HG02981 (cell line): ENCODE results near the gene GRXCR2.
"Not testable (repeated sequence)": the region's sequence is repeated elsewhere in the genome, so short reads cannot be mapped to it uniquely, and the experiment has no call there.

Experiments used
- ATAC-seq: cut with Tn5 transposase; IDR thresholded peaks from one replicate; pipeline ENCODE4 v1.9.1; 2021; ENCODE audit warnings: mild to moderate bottlenecking, moderate library complexity; ENCODE audit not compliant: unreplicated experiment

Gene GRXCR2

DNA sequence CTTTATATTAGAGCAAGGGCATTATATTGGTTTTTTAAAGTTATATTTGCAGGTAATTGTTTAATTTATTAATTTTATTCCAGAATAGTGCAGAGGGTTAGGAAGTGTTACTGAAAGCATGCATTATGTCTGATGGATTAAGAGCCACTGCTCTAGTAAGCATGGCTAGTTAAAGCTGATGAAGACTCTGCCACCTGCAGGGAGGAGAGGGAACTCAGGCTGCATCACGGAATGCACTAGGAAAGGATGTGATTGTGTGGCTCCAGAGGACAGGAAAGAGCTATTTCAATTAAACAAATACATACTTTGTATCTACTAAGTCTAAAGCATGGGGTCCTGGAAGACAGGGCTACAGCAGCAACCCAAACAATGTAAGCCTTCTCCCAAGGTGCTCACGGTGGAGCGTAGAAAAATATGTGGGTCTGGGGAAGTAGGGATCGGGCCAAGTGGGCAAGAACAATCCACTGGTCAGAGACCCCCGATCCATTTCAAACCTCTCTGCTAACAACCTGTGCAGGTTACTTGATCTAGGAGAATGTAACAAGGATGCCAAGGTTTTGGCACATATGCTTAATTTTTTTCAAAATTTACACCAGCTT lies 15.3 kb upstream of the GRXCR2 start:
- ATAC-seq, result no peak

DNA sequence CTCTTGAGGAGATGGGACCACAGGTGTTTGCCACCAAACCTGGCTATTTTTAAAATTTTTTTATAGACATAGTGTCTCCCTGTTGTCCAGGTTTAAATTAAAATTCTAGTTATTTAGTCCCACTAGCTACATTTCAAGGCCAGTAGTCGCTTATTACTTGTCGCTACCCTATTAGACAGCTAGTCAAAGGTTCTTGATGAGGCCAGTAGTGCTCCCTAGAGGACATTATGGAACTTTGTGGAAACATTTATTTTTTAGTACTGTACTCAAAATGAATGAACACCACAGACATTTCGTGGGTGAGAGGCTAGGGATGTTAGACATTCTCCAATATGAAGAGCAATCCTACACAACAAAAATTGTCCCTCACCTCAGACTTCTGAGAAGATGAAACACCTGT lies 14.4 kb upstream of the GRXCR2 start:
- ATAC-seq, result no peak

DNA sequence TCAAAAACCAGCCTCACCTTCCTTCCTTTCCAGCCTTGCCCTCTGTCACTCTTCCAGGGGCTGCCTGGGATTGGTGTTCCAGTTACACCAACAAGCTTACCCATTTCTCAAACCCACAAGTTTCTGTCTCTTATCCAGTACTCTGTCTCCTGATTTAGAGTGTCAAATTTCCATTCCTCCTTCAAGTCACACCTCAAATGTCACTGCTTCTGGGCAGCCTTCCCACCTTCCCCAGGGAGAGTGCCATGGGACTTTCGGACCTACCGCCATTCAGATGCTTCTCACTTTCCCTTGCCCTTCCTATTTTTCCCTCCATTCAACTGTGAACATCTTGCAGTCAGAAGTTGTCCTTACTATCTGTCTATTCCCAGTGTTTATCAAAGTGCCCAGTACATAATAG lies 2.0 kb upstream of the GRXCR2 start:
- ATAC-seq, result no peak

DNA sequence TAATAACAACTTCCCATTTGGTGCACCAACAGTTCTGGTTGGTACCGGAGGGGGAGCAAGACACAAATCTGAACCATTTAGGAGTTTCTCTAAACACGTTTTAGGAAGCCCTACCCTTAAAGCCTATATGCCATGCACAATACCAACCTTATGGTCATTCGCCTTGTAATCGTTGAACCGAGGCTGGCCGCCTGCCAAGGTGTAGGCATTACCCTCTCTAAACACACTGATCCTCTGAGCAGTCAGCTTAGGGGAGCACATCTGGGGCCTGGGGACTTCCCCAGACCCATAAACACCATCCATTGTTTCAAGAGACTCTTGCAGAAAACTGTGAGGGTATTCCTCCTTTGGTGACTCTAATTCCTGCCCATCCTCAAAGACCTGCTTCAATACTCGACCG lies 328 bp downstream of the GRXCR2 start:
- no peak for ATAC-seq

DNA sequence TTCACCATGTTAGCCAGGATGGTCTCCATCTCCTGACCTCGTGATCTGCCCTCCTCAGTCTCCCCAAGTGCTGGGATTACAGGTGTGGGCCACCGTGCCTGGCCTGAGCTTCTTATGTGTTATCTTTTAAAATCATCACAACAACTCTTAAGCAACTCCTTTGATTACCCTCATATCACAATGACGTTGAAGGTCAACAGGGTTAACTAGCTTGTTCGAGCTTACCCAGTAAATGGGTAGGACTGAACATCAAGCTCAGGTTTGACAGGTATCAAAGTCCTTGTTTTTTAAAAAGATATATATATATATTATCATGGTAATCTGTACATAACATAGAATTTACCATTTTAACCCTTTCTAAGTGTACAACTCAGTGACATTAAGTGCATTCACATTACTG lies 3.1 kb downstream of the GRXCR2 start:
- no peak for ATAC-seq

DNA sequence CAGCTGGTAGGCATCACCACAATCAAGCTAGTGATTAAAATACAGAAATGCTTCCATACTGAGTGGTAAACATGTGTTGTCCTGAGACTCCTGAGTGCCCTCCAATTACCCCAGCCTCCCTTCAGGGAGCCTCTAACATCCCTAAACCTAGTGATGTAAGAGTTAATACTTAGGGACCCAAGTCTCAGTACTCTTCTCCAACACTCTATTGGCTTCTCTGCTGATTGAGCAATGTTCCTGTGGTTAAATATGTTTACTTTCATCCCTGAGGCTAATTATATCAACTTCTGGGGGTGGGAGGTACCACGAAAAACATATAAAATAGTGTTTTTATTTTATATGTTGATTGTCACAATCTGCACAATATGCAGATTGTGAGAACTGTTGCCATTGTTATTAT lies 5.0 kb downstream of the GRXCR2 start:
- no peak for ATAC-seq

DNA sequence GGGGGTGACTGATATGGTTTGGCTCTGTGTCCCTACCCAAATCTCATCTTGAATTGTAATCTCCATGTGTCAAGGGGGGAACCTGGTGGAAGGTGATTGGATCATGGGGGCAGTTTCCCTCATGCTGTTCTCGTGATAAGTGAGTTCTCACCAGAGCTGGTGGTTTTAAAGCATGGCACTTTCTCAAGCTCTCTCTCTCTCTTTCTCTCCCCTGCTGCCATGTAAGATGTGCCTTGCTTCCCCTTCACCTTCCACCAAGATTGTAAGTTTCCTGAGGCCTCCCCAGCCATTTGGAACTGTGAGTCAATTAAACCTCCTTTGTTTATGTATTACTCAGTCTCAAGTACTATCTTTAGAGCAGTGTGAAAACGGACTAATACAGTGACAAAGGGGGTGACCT lies 8.4 kb downstream of the GRXCR2 start:
- ATAC-seq, result not testable (repeated sequence)

DNA sequence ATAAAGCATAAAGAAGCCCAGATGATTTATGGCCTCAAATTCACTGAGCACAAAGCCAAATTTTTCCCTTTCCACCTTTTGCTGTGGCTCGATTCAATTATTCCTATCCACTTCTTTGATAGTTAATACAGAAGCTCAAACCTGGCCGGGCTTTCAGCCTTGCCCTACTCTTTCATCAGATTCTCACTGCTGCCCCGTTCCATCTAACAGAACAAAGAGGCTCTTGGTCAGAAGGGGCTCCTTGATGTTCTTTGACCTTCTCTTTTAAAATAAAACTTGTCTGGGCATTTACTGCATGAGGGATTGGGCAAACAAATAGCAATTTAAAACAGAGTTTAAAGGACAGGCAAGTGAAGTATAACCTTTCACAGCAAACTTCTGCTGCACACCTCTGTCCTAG lies 9.8 kb downstream of the GRXCR2 start:
- ATAC-seq, result no peak

DNA sequence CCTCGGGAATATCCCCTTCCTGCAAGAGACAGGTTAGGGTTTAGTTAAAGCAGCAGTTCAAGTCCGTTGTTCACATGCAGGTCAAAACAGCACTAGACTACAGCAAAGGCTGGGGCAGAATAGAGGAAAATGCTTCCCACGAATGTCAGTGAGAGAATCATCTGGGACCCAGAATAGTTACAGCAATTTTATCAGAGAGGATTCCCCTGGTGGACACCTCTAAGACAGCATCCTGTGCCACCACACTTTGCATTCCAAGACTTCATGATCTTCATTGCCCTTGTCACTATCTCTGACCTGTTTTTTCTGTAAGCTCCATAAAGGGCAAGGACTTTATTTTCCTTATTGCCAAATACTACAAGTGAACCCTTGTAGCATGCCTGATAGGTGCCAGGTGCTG lies 12.9 kb downstream of the GRXCR2 start:
- no peak for ATAC-seq

DNA sequence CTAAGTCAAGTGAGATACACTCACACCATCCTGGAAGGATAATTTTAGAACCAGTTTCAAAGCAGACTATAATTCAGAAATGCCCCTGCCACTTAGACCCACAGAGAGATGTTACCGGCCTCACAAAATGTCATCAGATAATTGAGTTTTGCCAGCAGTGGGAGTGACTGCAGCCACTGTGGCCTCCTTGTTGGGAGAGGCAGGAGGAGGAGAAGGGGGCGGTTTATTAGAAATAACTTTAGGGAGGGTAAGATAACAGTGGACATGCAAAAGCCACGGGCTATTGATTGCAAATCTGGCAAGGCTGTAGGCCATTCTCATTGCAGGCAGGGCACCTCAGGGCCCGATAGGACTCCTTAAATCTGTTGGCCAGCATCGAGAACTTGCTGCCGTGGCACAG lies 13.4 kb downstream of the GRXCR2 start:
- ATAC-seq, result no peak

DNA sequence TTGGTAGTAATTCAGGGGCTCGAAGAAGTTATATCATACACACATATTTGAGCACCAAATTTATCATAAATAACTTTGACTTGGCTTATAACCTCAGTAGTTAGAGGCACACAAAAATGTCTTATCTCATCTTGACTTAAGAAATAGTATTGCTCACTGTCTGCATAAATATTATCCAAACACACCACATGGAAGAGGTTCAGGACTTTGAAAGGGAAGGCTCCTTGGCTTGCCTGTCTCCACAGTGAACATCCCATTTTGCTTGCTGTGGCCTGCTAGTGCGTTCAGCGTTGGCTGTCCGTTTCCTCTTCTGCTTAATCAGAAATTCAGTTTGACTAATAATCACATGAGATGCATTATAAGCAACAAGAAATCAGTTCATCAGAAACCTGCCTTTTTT lies 13.9 kb downstream of the GRXCR2 start:
- ATAC-seq, result no peak

DNA sequence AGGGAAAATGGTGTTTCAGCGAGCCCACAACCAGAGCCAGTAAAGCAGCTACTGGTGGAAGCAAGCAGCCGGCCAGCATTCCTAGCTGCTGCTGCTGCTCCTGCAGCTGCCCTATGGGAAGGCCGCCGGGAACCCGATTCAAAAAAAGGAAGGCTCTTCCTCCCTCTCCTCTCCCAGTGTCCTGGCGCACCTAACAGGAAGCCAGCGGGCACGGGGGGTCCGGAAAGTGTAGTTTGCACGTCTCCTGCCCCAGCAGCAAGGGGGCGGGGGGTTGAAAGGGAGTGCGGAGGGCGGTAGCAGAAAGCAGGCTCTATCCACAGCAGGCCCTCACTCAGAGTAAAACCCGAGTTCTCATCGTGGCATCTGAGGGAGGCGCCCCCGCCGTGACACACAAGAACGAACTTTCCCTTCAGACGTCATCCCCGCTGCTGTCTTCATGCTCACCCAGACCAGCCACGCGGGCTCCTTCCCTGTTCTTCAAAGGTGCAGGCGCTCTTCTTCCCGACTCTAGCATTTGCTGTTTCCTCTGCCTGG lies 16.5 kb downstream of the GRXCR2 start:
- ATAC-seq, result peak; percentile 51

DNA sequence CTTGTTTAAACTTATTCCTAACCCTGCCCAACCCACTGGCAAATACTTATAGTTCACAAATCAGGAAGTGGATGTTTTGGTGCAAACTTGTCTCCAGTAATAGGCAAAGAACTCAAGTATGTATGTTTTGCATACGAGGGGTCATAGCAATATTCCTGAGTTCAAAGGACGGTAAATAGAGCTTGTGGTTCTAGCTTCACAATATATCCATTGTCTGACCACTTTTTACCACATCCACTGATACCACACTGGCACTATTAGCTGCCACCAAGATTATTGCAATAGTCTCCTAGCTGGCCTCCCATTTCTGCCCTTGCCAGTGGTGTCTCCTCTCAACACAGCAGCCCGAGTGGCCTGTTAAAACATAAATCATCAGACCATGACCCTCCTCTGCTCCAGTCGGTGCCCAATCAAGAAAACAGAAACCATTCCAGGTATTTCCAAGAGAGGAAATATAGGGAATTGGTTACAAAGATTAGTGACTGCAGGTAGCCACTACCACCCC lies 17.0 kb downstream of the GRXCR2 start:
- no peak for ATAC-seq

DNA sequence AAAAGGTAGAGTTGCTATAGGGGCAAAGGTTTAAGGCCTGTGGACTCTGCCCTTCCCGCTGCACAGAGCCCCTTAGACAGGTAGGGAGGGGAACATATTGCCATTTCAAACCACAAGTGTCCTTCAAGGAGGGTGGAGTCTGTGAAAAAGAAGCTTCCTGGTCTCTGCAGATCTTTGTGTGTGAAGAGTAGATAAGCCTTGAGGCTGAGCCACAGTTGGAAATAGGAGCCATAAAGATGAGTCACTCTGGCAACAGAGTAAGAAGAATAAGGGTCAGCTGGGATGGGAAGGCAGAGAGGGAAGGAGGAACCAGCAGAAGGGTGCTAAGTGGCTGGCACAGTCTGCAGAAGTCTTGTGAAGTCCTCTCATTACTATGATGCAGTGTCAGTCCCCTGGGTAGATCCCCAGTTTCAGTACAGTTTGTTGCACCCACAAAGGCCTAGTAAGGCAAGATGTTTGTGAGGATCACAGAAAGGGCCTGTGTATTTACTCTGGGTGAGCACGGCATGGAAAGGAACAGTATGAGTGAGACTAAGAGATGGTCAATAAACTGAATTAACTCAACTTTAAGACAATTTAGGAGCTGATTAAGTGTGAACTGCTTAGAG lies 18.1 kb downstream of the GRXCR2 start:
- ATAC-seq, result no peak

DNA sequence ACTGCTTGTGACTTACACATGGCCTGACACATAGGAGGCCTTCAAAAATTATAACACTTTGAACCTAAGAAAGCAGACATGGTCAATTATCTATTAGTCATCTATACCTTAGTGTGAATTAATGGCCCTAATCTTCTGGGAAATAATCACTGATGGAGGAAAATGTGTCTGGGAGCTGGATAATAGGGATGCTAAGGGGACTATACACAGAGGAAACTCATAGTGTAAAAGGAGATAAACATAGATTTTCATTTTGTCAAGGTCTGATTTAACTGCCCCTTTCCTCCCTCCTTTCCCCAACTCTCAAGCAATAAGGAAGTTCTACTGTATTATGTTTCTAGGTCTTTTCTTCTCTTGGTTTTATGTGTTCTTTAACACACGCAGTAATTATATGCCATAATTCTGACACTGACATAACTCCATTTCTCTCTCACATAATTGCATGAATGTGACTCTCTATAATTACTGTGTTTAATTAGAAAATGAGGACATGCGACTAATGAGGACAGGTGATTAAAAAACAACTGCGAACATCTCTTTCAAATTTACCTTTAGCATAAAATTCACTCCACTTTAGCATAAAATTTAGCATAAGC lies 18.9 kb downstream of the GRXCR2 start:
- no peak for ATAC-seq

DNA sequence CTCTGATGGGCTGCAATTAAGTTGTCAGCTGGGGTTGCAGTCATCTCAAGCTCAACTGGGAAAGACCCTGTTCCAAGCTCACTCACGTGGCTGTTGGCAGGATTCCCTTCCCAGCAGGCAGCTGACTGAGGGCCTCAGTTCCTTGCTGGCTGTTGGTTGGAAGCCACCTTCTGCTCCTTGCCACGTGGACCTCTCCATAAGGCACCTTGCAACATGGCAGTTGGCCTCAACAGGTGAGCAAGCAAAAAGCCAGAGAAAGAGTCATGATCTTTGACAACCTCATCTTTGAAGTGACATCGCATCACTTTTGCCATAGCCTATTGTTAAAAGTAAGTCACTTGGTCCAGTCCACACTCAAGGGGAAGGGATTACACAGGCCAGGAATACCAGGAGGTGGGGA lies 19.8 kb downstream of the GRXCR2 start:
- no peak for ATAC-seq

DNA sequence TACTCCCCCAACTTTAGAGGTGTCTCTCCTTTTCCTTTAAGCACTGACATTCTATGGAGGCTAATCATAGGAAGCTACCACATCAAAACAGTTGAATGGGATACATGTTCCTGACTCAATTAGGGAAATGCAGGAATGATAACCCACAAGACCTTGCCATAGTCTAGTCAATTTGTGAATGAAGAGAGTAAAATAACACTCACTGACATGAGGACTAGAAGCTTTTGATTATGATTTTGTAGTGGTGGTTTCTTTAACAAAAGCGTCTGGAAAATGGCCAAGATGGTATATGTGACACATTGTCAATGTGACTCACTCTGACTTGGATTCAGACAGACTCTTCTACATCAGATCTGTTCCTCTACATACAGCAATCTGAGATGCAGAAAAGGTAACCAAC lies 24.0 kb downstream of the GRXCR2 start:
- ATAC-seq, result no peak

DNA sequence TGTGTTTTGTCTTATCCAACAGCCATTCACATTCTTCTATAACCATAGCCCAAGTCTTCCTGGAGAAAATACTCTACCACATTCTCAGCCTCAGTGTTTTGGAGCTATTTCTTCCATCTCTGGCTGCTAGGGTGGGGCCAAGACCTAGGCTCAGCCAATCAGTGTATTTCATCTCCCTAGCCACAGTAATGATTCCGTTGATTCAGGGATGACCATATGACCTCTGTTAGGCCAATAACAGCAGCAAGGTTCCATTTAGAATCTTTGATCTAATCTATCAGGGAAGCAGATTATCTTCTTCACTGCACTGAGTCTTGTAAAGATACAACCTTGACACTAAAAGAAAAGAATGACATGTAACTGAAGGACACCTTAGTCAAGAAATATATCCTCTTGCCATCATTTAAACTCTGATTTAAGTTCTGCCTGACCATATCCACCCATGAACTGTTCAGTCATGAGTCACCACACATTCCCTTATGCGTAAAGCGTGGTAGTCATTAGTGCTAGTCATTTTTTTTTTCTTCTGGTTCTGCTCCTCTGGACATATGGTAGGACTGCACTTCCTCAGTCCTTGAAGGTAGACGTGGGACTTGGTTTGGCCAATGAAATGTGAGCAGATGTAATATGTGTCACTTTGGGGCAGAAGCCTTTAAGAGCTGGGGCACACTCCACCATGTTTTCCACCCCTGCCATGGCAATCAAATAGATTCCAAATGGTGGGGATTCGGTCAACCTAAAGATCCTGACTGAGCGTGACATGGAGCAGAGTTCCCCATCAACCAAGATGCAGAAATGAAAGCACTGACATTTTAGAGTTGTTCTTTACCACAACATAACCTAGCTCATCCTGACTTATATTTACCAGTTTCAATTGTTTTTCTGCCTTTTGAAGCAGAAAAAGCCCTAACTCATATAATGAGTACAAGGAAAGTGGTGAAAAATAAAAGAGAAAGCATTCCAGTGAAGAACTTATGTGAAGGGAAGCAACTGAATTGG lies 25.0 kb downstream of the GRXCR2 start:
- no peak for ATAC-seq

DNA sequence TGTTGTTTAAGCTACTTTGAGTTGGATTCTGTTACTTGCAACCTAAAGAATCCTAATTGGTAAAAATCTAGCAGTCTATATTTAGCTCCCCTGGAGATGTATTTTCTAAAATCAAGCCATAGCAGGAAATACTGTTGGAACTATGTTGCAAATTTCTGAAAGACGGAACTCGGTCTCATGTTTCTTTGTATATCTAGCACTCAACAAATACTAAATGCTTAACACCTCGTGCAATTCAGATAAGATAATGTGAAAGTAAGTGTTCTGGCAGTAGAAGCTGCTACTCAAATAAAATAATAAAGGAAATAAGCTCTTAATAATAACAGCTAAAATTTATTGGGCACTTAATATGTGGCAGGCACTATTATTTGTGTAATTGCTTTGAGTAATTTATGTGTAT lies 26.7 kb downstream of the GRXCR2 start:
- ATAC-seq, result no peak

DNA sequence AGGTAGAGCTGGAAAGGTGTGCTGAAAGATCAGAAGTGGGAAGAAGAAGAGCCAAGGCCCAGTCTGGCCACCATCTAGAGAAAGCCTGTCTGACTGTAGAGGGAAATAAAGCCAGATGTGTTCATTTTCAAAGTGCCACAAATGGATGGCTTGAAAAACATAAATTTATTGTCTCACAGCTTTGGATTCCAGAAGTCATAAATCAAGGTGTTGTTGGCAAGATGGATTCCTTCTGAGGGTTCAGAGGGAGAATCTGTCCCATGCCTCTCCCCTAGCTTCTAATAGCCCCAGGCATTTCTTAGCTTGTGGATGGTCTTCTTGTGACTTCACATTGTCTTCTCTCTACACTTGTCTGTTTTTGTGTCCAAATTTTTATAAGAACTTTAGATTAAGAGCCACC lies 31.5 kb downstream of the GRXCR2 start:
- ATAC-seq, result no peak

DNA sequence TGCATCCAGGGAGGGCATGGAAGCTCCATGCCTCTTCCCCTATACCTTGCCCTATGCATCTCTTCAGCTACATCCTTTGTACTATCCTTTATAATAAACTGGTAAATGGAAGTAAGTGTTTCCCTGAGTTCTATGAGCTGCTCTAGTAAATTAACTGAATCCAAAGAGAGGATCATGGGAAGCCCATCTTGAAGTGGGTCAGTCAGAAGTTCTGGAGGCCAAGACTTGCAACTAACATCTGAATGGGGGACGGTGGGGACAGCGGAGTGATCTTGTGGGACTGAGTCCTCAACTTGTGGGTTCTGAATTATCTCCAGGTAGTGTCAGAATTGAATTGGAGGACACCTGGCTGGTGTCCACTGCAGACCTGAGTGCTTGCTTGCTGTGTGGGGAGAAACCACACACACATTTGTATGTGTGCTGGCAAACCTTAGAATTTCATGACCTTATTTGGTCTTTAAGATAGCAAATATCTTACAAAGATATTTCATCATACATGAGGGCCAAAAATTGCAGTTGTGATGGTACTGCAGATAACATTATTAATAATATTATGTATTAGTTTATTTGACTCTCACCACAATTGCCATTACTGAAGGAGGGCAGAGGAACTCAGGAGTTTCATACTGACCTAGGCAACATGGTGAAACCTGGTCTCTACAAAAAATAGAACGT lies 32.2 kb downstream of the GRXCR2 start:
- ATAC-seq, result no peak
